MV-4-11 (cell line): ENCODE measurements around the gene TRMT1L.

Source experiments
- DNase-seq: peaks from one replicate; lab custom pipeline; 2025; lab: John Stamatoyannopoulos, UW

Gene TRMT1L

DNA sequence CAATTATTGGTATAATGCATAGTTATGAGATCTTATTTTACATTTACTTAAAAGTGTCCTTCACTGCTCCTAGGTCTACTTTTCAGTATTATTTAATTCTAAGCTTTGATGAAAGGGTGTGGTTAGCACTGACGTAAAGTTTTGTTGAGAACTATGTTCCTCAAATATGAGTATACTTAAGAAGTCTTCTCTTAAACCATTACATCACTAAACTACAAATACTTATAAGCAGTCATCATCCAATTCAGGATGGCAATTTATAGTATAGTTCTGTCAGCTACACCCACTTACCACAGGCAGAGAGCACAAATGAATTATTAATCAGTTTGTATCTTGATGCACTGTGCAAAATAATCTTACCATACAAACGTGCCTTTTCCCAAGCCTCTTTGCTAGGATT is 27.0 kb downstream of the TRMT1L start:
- peak; percentile 5 for DNase-seq

DNA sequence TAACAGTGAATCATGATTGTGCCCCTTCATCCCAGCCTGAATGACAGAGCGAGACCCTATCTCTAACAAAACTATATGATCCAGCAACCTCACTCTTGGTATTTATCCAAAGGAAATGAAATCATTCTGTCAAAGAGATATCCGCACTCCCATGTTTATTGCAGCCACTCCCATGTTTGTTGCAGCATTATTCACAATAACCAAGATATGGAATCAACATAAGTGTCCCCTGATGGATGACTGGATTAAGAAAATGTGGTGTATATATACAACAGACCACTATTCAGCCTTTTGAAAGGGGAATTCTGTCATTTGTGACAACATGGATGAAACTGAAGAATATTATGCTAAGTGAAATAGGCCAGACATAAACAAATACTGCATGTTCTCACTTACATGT is 44.4 kb downstream of the TRMT1L start:
- no peak for DNase-seq

DNA sequence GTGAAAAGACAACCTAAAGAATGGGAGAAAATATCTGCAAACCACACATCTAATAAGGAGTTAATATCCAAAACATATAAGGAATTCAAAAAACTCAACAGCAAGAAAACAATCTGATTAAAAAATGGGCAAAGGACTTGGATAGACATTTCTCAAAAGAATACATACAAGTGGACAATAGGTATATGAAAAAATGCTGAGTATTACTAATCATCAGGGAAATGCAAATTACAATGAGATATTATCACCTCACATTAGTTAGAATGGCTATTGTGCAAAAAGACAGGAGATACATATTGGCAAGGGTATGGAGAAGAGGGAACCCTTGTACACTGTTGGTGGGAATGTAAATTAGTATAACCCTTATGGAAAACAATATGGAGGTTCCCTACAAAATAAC is 44.9 kb downstream of the TRMT1L start:
- no peak for DNase-seq

DNA sequence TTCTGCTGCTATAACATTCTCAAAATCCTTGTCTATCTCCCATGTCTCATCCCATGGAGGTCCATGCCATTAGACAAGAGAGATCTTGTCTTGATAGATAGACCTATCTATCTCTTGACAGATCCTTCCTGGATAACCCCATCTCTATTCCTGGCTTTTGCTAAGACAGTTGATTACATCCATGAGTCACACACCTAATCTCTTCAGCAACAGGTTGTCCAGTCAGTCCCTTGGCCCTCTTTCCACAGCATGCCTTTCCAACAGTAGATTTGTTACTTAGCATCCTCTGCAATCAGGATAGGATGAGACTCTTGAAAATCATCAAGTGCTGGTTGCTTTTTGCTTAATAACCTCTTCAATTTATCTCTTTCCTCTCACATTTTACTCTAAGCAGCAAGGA is 46.6 kb downstream of the TRMT1L start:
- DNase-seq, result no peak

DNA sequence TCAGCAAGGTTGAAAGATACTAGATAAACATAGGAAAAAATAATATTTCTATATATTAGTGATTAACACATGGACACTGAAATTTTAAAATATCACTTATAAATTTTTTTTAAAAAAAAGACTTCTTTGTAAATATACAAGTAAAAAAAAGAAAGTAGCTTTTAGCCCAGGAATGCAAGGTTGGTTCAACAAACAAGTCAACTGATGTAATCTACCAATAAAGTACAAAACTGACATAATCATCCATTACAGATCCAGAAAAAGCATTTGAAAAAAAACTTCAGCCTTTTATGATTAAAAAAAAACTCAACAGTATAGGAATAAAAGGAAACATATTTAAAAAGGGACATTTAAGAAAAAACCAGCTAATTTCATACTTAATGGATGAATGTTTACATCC is 48.4 kb downstream of the TRMT1L start:
- DNase-seq, result no peak

DNA sequence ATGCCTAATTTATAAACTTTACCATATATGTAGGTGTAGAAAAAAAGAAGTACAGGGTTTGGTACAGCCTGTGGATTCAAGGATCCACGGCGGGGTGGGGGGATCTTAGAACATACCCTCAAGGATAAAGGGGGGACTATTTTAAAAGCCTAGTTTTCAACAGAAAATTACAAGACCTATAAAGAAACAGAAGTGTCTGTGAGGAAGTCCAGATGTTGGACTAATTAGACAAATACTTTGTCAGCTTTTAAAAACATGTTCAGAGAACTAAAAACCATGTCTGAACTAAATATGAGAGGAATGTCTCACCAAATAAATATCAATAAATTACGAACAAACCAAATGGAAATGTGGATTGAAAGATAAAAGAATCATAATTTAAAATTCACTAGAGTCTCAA is 51.6 kb downstream of the TRMT1L start:
- DNase-seq, result no peak

DNA sequence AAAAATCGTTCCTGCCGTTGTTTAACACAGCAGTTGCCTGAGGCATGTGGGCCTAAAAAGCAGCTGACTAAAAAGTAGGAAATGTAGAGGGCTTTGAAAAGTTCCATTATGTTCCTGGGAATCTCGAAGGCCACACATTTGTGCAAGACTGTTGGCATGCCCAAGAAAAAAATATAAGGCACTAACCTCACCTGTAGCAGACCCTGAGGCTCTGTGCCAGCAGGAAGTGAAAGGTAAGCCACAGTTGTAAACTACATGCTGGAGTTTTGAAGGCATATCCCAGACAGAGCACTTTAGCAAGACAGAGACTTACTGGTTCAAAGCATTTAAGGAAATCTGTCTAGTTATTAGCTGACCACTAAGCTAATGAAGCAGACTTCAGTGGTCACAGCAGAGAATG is 52.7 kb downstream of the TRMT1L start:
- DNase-seq, result no peak

DNA sequence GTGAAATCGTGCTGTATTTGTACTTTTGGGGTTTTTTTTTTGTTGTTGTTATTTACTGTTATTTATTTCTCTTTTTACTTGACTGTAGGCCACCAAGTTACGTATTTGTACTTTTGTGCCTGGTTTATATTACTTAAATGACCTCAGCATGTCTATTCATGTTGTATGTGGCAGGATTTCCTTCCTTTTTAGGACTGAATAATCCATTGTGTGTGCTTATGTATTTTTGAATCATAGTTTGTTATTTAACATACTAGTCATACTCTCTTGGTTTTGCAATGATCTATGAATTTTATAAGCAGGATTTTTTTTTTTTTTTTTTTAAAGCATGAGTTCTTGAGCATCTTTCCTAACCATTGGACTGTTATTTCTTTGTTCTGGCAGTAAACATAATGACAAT is 60.2 kb downstream of the TRMT1L start:
- no peak for DNase-seq

DNA sequence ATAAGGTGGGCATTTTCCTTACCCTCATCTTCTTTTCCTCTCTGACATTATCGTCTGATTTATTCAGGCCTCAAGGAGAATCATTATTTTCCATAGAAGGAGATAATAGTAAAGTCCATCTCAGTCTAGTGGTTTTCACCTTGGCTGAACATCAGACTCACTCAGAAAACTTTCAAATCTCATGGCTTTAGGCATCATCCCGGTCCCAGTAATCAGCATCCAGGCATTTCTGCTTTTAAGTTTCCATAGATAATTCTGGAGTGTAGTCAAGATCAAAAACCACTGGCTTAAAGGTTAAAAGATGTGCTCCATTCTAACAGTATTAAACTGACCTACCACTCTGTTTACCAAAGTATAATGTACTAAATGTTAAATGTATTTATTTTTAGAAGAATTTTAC is 62.0 kb downstream of the TRMT1L start:
- no peak for DNase-seq

DNA sequence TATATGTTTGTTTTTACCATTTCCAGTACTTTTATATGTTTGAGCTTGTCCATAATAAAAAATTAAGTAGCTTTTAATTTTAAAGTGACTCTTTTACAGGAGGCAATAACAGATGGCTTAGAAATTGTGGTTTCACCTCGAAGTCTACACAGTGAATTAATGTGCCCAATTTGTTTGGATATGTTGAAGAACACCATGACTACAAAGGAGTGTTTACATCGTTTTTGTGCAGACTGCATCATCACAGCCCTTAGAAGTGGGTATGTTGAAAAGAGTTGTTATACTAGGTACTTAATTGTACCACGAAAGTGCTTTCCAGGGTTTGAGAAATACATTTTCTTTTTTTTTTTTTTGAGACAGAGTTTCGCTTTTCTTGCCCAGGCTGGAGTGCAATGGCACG is 65.3 kb downstream of the TRMT1L start:
- DNase-seq, result no peak

DNA sequence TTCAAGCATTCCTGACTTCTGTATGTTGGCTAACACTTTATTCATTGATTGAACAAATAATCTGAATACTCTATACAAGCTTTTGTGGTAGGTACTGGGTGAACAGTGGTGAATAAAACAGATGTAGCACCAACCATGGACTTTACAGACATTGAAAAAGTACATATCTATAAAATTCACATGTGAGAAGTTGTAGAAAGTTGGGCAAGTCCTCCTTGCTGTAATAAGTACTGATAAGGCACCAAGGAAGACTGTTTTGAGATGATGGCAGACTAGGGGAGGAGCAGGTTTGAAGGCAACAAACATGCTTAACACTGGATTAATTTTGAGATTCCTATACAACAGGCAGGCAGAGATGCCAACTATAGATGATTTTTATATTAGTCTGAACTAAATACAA is 69.0 kb downstream of the TRMT1L start:
- no peak for DNase-seq

DNA sequence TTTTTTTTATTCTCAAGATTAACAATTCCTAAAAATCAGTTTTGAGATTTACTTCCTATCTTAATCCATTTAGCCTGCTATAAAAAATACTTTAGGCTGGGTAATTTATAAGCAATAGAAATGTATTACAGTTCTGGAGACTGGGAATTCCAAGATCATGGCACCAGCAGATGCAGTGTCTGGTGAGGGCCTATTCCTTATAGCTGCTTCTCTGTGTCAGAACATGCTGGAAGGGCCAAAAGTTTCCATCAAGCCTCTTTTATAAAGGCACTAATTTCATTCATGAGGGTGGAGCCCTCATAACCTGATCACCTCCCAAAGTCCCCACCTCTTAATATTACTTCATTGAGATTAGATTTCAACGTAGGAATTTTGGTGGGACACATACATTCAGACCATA is 69.7 kb downstream of the TRMT1L start:
- DNase-seq, result no peak

DNA sequence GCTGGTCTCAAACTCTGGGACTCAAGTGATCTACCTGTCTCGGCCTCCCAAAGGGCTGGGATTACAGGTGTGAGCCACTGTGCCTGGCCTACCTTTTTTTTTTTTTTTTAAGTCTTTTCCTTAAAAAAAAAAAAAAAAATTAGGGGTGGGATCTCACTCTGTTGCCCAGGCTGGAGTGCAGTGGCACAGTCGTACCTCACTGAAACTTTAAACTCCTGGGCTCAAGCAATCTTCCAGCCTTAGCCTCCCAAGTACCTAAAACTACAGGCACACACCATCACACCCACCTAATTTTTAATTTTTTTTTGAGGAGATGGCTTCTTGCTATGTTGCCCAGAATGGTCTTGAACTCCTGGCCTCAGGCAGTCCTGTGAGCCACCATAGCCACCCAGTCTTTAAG is 72.9 kb downstream of the TRMT1L start:
- DNase-seq, result no peak

DNA sequence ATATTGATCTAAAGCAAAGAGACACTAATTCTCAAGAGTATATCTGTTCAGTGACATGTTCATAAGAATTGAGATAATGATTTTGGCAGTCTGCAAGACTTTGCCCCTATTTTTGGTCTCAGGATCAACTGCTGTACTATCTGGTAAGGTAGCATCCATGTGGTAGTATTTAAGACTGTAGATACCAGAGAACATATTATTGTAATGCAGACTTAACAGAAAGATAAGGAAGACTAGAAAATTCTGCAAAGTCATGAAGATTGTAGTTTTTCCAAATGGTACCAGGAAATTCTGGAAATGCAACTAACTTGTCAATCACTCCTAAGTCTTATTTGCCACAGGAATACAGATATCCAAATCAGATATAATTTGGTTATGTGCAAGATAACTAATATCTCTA is 76.3 kb downstream of the TRMT1L start:
- no peak for DNase-seq

DNA sequence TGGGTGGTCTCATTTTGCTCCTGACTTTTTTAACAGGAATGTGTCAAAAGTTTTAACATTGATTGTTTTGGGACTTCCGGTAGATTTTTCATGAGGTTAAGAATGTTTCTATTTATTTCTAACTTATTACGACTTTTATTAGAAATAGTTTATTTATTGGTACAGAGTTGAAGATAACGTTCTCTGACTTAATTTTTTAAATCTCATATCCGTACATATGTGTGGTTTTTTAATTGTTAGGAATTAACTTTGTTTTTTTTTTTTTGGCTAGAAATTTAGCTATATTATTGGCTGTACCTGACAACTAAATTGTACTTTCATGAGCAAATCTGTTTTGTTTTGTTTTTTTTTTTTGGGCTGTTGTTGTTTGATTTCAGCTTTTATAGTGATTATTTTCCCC is 79.4 kb downstream of the TRMT1L start:
- DNase-seq, result no peak

DNA sequence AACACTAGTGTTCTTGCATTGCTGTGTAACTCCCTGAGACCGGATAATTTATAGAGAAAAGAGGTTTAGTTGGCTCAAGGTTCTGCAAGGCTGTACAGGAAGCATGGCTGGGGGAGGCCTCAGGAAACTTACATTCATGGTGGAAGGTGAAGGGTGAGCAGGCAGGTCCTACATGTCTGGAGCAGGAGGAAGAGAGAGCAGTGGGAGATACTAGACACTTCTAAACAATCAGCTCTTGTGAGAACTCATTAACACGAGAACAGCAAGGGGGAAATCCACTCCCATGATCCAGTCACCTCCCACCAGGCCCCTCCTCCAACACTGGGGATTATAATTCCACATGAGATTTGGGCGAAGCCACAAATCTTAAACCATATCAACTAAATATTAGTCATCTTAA is 81.3 kb downstream of the TRMT1L start:
- no peak for DNase-seq

DNA sequence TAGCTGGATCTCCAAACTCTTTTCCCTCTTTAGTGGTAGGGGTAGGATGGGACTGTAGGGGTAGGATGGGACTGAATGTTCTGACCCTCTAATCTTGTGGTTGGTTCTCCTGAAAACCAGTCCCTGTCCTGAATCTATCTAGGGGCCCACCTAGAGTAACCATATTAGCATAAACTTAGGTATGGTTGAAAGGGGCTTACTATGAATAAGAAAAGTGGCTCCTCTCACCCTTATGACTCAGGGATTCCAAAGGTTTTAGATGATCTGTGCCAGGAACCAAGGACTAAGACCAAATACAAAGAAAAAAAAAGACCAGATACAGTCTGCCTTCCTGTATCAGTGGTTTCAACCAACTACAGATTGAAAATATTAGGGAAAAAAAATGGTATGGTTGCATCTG is 82.4 kb downstream of the TRMT1L start:
- no peak for DNase-seq

DNA sequence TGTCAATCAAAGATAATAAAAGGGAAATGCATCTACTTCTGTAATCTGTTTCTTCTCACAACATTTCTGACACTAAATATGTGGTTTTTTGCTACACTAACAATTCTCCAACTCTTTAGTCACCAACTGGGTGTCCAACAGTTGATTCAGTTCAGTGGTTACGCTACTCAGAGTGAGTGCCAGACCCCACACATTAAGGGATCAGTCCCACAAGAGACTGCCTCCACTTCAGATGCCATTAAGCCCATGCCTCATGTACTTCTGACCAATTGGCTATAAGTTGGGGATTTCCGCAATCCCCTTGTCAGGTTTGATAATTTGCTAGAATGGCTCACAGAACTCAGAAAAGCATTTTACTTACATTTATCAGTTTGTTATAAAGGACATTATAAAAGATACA is 83.0 kb downstream of the TRMT1L start:
- no peak for DNase-seq

DNA sequence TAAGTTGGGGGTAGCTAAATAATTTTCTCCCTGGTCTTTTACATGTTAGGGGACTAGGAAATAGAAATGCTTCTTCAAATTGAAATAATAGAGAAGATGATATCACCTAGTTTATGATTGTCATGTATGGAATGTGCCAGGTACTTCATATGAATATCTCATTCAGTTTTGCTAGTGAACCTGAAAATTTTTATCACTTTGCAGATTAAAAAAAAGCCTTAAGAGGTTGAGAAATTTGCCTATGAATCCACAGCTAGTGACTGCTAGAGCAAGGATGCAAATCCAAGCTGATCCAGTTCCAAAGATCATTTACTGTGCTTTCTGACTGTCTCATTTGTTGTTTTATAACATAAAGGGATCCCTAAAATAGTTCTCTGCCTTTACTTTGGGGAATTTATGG is 86.7 kb downstream of the TRMT1L start:
- no peak for DNase-seq

DNA sequence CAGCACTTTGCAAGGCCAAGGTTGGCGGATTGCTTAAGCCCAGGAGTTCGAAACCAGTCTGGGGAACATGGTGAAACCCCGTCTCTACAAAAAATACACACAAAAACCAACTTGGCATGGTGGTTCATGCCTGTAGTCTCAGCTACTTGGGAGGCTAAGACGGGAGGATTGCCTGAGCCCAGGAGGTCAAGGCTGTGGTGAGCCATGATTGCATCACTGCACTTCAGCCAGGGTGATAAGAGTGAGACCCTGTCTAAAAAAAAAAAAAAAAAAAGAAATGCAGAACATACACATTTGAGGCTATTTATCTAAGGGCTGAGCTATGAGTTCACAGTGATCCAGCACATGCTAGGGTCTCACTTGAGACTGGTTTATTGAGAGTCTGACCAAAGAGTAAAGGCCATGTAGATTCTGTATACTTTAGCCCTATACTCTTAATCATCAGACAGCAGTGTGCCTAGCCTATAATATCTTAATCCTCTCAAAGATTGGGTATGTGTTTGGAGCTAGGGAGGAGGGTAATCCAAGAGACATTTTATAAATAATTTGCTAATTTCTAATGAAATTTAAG is 87.5 kb downstream of the TRMT1L start:
- DNase-seq, result peak; percentile 76

DNA sequence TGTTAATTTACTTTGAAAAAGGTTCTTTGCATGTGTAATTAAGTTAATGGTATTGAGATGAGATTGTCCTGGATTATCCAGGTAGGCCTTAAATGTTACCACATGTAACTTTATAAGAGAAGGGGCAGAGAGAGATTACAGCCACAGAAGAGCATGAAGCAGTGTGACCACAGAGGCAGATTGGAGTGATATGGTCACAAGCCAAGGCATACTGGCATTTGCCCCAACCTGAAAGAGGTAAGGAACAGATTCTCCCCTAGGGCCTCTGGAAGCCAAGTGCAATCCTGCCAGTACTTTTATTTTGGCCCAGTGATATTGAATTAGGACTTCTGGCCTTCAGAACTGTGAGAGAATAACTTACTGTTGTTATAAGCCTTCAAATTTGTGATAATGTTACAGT is 88.4 kb downstream of the TRMT1L start:
- no peak for DNase-seq
